H1 (cell line): ENCODE measurements around the gene CCDC107. TPM values are rescaled to one million over a fixed set of nuclear protein-coding genes. Genes with fewer than 3 reads are reported as not detected.

Experiments used
- CTCF ChIA-PET: fragments of 300-600 bp; sonication (Branson Sonifier 250); formaldehyde crosslinking; loops from one replicate; lab custom pipeline; 2021; ENCODE audit not compliant: partially characterized antibody; lab: Charles Lee
- POLR2A ChIA-PET: fragments of 300-600 bp; sonication (Branson Sonifier 250); formaldehyde crosslinking; loops from one replicate; lab custom pipeline; 2021; ENCODE audit warnings: inconsistent platforms; ENCODE audit not compliant: partially characterized antibody; lab: Charles Lee
- DNase-seq, 2 experiments: peaks; one replicate each; pipeline versions ENCODE4 v3.0.0 to v3.0.0-alpha.2; 2010 to 2022; ENCODE audit warnings: low spot score in 2 of 2, low read depth in 1 of 2, mixed read lengths in 1 of 2
- FAIRE-seq: peaks from 2 replicates; lab custom pipeline; 2011; peaks lifted over from hg19 to GRCh38; lab: Jason Lieb, UNC
- H2AFZ ChIP-seq: 2 replicates; pipeline ENCODE4 v1.8.1; 2012; ENCODE audit warnings: low read length, inconsistent platforms
- H2AK5ac ChIP-seq: 2 replicates; pipeline ENCODE4 v1.6.1; 2013; ENCODE audit warnings: low read depth, low read length
- H2BK120ac ChIP-seq: replicated peaks from 2 replicates; pipeline ENCODE3; 2013; ENCODE audit warnings: low read depth, low read length, inconsistent platforms
- H2BK12ac ChIP-seq: 2 replicates; pipeline ENCODE4 v1.6.1; 2013; ENCODE audit warnings: low read depth, low read length
- H2BK15ac ChIP-seq: 2 replicates; pipeline ENCODE4 v1.6.1; 2013; ENCODE audit warnings: low read length
- H2BK20ac ChIP-seq: 2 replicates; pipeline ENCODE4 v1.6.1; 2013; ENCODE audit warnings: low read length
- H2BK5ac ChIP-seq: 2 replicates; pipeline ENCODE4 v1.6.1; 2013; ENCODE audit warnings: low read depth, low read length
- H3K14ac ChIP-seq: 2 replicates; pipeline ENCODE4 v1.6.1; 2013; ENCODE audit warnings: inconsistent platforms; ENCODE audit not compliant: insufficient read length
- H3K18ac ChIP-seq: 2 replicates; pipeline ENCODE4 v1.6.1; 2013; ENCODE audit warnings: low read length; ENCODE audit errors: extremely low read depth
- H3K23ac ChIP-seq: 2 replicates; pipeline ENCODE4 v1.6.1; 2013; ENCODE audit warnings: inconsistent platforms; ENCODE audit not compliant: insufficient read length
- H3K23me2 ChIP-seq: 2 replicates; pipeline ENCODE4 v1.6.1; 2013; ENCODE audit warnings: low read depth, low read length
- H3K27ac ChIP-seq: 2 replicates; pipeline ENCODE4 v1.6.1; 2011; ENCODE audit warnings: low read depth, low read length, inconsistent platforms
- H3K27me3 ChIP-seq, 4 experiments: replicated peaks in 1 of 4; 1 replicate in 1 of 4; 2 replicates in 3 of 4; pipeline versions ENCODE4 v1.6.1 to v1.8.1; 2011 to 2013; ENCODE audit warnings: low read length in 3 of 4, mild to moderate bottlenecking in 3 of 4, inconsistent platforms in 2 of 4, mixed read lengths in 2 of 4, moderate library complexity in 1 of 4; ENCODE audit not compliant: control insufficient read depth in 3 of 4, insufficient read depth in 3 of 4; ENCODE audit errors: extremely low read depth in 1 of 4
- H3K36me3 ChIP-seq, 4 experiments: 2 replicates each; pipeline versions ENCODE4 v1.6.1 to v1.8.1; 2011 to 2013; ENCODE audit warnings: mild to moderate bottlenecking in 4 of 4, low read length in 3 of 4, moderate library complexity in 2 of 4, control low read depth in 1 of 4, inconsistent platforms in 1 of 4; ENCODE audit not compliant: insufficient read depth in 4 of 4, control insufficient read depth in 2 of 4
- H3K4ac ChIP-seq: replicated peaks from 2 replicates; pipeline ENCODE3; 2013; ENCODE audit warnings: low read length, low read depth, mixed read lengths, inconsistent platforms; ENCODE audit not compliant: insufficient read length
- H3K4me1 ChIP-seq, 4 experiments: replicated peaks in 1 of 4; 1 replicate in 1 of 4; 2 replicates in 3 of 4; pipeline versions ENCODE4 v1.6.1 to v1.8.1; 2011 to 2013; ENCODE audit warnings: low read length in 3 of 4, inconsistent platforms in 2 of 4, mixed read lengths in 1 of 4; ENCODE audit not compliant: insufficient read depth in 4 of 4, control insufficient read depth in 3 of 4
- H3K4me2 ChIP-seq, 2 experiments: 2 replicates each; pipeline versions ENCODE4 v1.6.1 to v1.8.1; 2011 to 2013; ENCODE audit warnings: low read depth in 2 of 2, low read length in 2 of 2, control low read depth in 1 of 2, inconsistent platforms in 1 of 2, mild to moderate bottlenecking in 1 of 2; ENCODE audit not compliant: insufficient read depth in 1 of 2
- H3K4me3 ChIP-seq, 4 experiments: fragments of 200-600, 300-600 bp in 1 of 4; sonication (generic), shearing (Covaris generic), sonication (Bioruptor Twin) in 1 of 4; 2 replicates each; pipeline versions ENCODE4 v1.5.1 to v1.8.1; 2011 to 2016; ENCODE audit warnings: low read length in 4 of 4, low read depth in 3 of 4, control low read depth in 2 of 4, inconsistent platforms in 2 of 4, mild to moderate bottlenecking in 2 of 4, mixed read lengths in 1 of 4, moderate library complexity in 1 of 4; ENCODE audit not compliant: insufficient read depth in 2 of 4; ENCODE audit errors: extremely low read depth in 1 of 4
- H3K56ac ChIP-seq: replicated peaks from 2 replicates; pipeline ENCODE3; 2013; ENCODE audit warnings: low read depth, mild to moderate bottlenecking, mixed read lengths, low read length, inconsistent platforms; ENCODE audit not compliant: insufficient read length
- H3K79me1 ChIP-seq: 2 replicates; pipeline ENCODE4 v1.6.1; 2013; ENCODE audit warnings: low read depth, low read length, control low read depth
- H3K79me2 ChIP-seq, 2 experiments: 2 replicates each; pipeline versions ENCODE4 v1.6.1 to v1.8.1; 2012 to 2013; ENCODE audit warnings: low read length in 2 of 2, mild to moderate bottlenecking in 2 of 2, inconsistent platforms in 1 of 2; ENCODE audit not compliant: insufficient read depth in 2 of 2, control insufficient read depth in 1 of 2
- H3K9ac ChIP-seq, 4 experiments: replicated peaks in 1 of 4; 1 replicate in 1 of 4; 2 replicates in 3 of 4; pipeline versions ENCODE4 v1.6.1 to v1.8.1; 2011 to 2013; ENCODE audit warnings: low read depth in 3 of 4, low read length in 3 of 4, control low read depth in 2 of 4, mild to moderate bottlenecking in 2 of 4, moderate library complexity in 2 of 4, inconsistent platforms in 1 of 4; ENCODE audit errors: extremely low read depth in 1 of 4
- H3K9me3 ChIP-seq, 2 experiments: 2 replicates each; pipeline versions ENCODE4 v1.6.1 to v1.8.1; 2012 to 2013; ENCODE audit warnings: mild to moderate bottlenecking in 2 of 2, moderate library complexity in 2 of 2, control low read depth in 1 of 2, inconsistent platforms in 1 of 2, low read depth in 1 of 2, low read length in 1 of 2, mixed read lengths in 1 of 2; ENCODE audit not compliant: insufficient read depth in 2 of 2
- H4K20me1 ChIP-seq, 2 experiments: replicated peaks in 1 of 2; 2 replicates each; pipeline versions ENCODE3 to v1.8.1; 2011 to 2013; ENCODE audit warnings: inconsistent platforms in 2 of 2, low read length in 2 of 2, mild to moderate bottlenecking in 1 of 2; ENCODE audit not compliant: insufficient read depth in 2 of 2, control insufficient read depth in 1 of 2
- H4K5ac ChIP-seq: 2 replicates; pipeline ENCODE4 v1.6.1; 2013; ENCODE audit warnings: low read length, low read depth, mixed read lengths, inconsistent platforms; ENCODE audit not compliant: insufficient read length
- H4K8ac ChIP-seq: 2 replicates; pipeline ENCODE4 v1.8.0; 2013; ENCODE audit warnings: mild to moderate bottlenecking, moderate library complexity, low read length, inconsistent platforms; ENCODE audit not compliant: insufficient read depth; ENCODE audit errors: extremely low read depth
- H4K91ac ChIP-seq: replicated peaks from 2 replicates; pipeline ENCODE3; 2013; ENCODE audit warnings: low read length, mixed read lengths, inconsistent platforms; ENCODE audit not compliant: insufficient read length
- CBX5 ChIP-seq: fragments of 300-800, 300-1000 bp; sonication (generic); IDR thresholded peaks from 2 replicates; pipeline ENCODE4 v1.7.1; 2016; ENCODE audit warnings: antibody characterized with exemption, low read length, low read depth
- CHD2 ChIP-seq: IDR thresholded peaks from 2 replicates; pipeline ENCODE4 v1.6.1; 2012; ENCODE audit warnings: low read length, improper control_type of control experiment
- CTCF ChIP-seq, 3 experiments: IDR thresholded peaks; 1 replicate in 2 of 3; 2 replicates in 1 of 3; pipeline versions ENCODE4 v1.5.1 to v1.6.1; 2011; ENCODE audit warnings: low read length in 3 of 3, mild to moderate bottlenecking in 3 of 3, inconsistent platforms in 2 of 3, low read depth in 1 of 3, moderate library complexity in 1 of 3; ENCODE audit not compliant: insufficient read depth in 1 of 3; ENCODE audit errors: control extremely low read depth in 1 of 3
- GABPA ChIP-seq: IDR thresholded peaks from 2 replicates; pipeline ENCODE4 v1.6.1; 2011; ENCODE audit warnings: mild to moderate bottlenecking, low read length, moderate library complexity, borderline replicate concordance; ENCODE audit not compliant: insufficient read depth
- GTF2F1 ChIP-seq: IDR thresholded peaks from 2 replicates; pipeline ENCODE4 v1.6.1; 2012; ENCODE audit warnings: low read depth, low read length, improper control_type of control experiment, borderline replicate concordance
- KDM4A ChIP-seq: IDR thresholded peaks from one replicate; pipeline ENCODE4 v1.7.1; 2012; ENCODE audit warnings: low read depth, mild to moderate bottlenecking, moderate library complexity, low read length, inconsistent platforms; ENCODE audit not compliant: severe bottlenecking
- POLR2AphosphoS5 ChIP-seq: IDR thresholded peaks from 2 replicates; pipeline ENCODE4 v1.6.1; 2011; ENCODE audit warnings: low read depth, low read length
- SIN3A ChIP-seq, 2 experiments: IDR thresholded peaks in 1 of 2; conservative IDR thresholded peaks in 1 of 2; 2 replicates each; pipeline ENCODE4 v1.6.1; 2011 to 2012; ENCODE audit warnings: low read length in 2 of 2, improper control_type of control experiment in 1 of 2, low read depth in 1 of 2, mild to moderate bottlenecking in 1 of 2
- SP1 ChIP-seq: IDR thresholded peaks from 2 replicates; pipeline ENCODE4 v1.6.1; 2011; ENCODE audit warnings: low read depth, low read length
- SP2 ChIP-seq: IDR thresholded peaks from 2 replicates; pipeline ENCODE4 v1.6.1; 2012; ENCODE audit warnings: mild to moderate bottlenecking, low read length, inconsistent platforms
- TCF12 ChIP-seq: IDR thresholded peaks from 2 replicates; pipeline ENCODE4 v1.6.1; 2011; ENCODE audit warnings: low read depth, mild to moderate bottlenecking, low read length
- WGBS, 2 experiments: shearing (Covaris generic) in 1 of 2; methylation state at CpG; one replicate each; pipeline versions ENCODE4 v1.1.6 to v1.1.7; 2013 to 2015; ENCODE audit warnings: low lambda C conversion rate in 2 of 2, mixed read lengths in 2 of 2, inconsistent platforms in 1 of 2, low coverage in 1 of 2, missing lambda C conversion rate in 1 of 2; ENCODE audit not compliant: insufficient replicate concordance in 2 of 2, insufficient coverage in 1 of 2, insufficient read length in 1 of 2; ENCODE audit errors: extremely low coverage in 1 of 2, missing lambda C conversion rate in 1 of 2; 5-methylcytosine and 5-hydroxymethylcytosine counted together
- polyA plus RNA-seq, 7 experiments: library from polyadenylated mRNA; depleted of rRNA in 3 of 7; stranded (reverse) in 5 of 7; unstranded in 2 of 7; fragments of >200 nt in 5 of 7; fragments of 200-250 nt in 2 of 7; gene quantifications; 1 replicate in 5 of 7; 2 replicates in 1 of 7; 4 replicates in 1 of 7; pipeline versions ENCODE4 v1.2.1 to v1.2.3, GENCODE V29; 2011 to 2013; ENCODE audit warnings: missing spikeins in 2 of 7, mixed read lengths in 2 of 7
- total RNA-seq: library from RNA; stranded (reverse); fragmentation: NEBNext Ultra II Directional; extraction: Animal tissue kit (Norgen Biotek cat#: 25700); gene quantifications from 2 replicates; pipeline ENCODE4 v1.2.1, GENCODE V29; 2021

Gene CCDC107
- total and polyA plus RNA-seq, 2 of the 8 experiments (the other 6 are each of a cell fraction or from before 2014, with no cell fraction given): 8.2 to 9.0 TPM

GRCh38 chr9:35666549-35666948 lies 8.5 kb downstream of the CCDC107 start:
- no peak overlapping the region for H2AFZ ChIP-seq
- no peak overlapping the region for H4K8ac ChIP-seq
- no peaks in the 10 kb centered on the region for H3K9me3 ChIP-seq
- H4K20me1 ChIP-seq: peaks cover 0 to 2% of the 10 kb centered on the region in 2 experiments
- no peak overlapping the region for H2BK20ac ChIP-seq
- no peak overlapping the region for H3K4ac ChIP-seq
- WGBS, 2 experiments: 95% methylated on average over 5 of the region's 5 CpGs; no CpG with 5 or more reads in 1 of the 2 experiments
- CTCF ChIA-PET: interaction anchor here (0.9 to 15.9 kb wide), 7 partner anchors 9 to 63 kb away, joined by 3 to 347 read pairs (median 90); partner anchors contain the start of genes CCDC107, CREB3, RMRP and SIT1
- no peak overlapping the region for H3K4me2 ChIP-seq
- H2BK5ac ChIP-seq: no peak overlapping the region
- peaks cover 5 to 19% (median 11%) of the 10 kb centered on the region in 4 experiments for H3K36me3 ChIP-seq
- no peak overlapping the region for H3K9ac ChIP-seq
- peaks cover 2% of the 10 kb centered on the region; the same call in 1 of the 2 replicates for H3K79me1 ChIP-seq
- H3K18ac ChIP-seq: no peak overlapping the region
- no peak overlapping the region for H3K23ac ChIP-seq
- no peak overlapping the region for H2BK120ac ChIP-seq
- H3K23me2 ChIP-seq: peaks cover 4% of the 10 kb centered on the region; the same call in 1 of the 2 replicates
- peak overlapping the region; percentile 77; the same call in 1 of the 2 replicates for H2AK5ac ChIP-seq
- H3K14ac ChIP-seq: no peak overlapping the region
- H3K56ac ChIP-seq: no peak overlapping the region
- no peak overlapping the region for H4K5ac ChIP-seq
- POLR2A ChIA-PET: interaction anchor here (0.8 to 6.6 kb wide), 5 partner anchors 9 to 94 kb away, joined by 3 to 65 read pairs (median 24); partner anchors contain the start of genes CA9 and TPM2
- H2BK15ac ChIP-seq: peak overlapping the region; percentile 25; the same call in 1 of the 2 replicates
- DNase-seq: no peak
- FAIRE-seq: no peak
- H3K27ac ChIP-seq: no peak overlapping the region
- H3K79me2 ChIP-seq: no peaks in the 10 kb centered on the region; a peak in 1 of 4 replicates
- no peak overlapping the region for H2BK12ac ChIP-seq
- no peak overlapping the region for H4K91ac ChIP-seq
- no peak overlapping the region for H3K4me3 ChIP-seq
- H3K27me3 ChIP-seq: no peaks in the 10 kb centered on the region
- H3K4me1 ChIP-seq: peaks cover 0 to 5% (median 1%) of the 10 kb centered on the region in 4 experiments; a peak in 5 of 7 replicates
- no peak for TF ChIP-seq POLR2AphosphoS5
- no peak for TF ChIP-seq SP1
- TF ChIP-seq KDM4A: no peak
- no peak for TF ChIP-seq TCF12
- TF ChIP-seq SIN3A (conservative IDR thresholded peaks at IDR 0.05 in 1 of 2, IDR thresholded peaks at IDR 0.05 in 1 of 2; ENCODE audit: low read depth in 1 of 2, low read length in 2 of 2): no peak
- no peak for TF ChIP-seq CHD2
- no peak for TF ChIP-seq CTCF (IDR thresholded peaks at IDR 0.05; ENCODE audit: control extremely low read depth in 1 of 3, insufficient read depth in 1 of 3, low read depth in 1 of 3, low read length in 3 of 3)
- no peak for TF ChIP-seq GABPA
- no peak for TF ChIP-seq SP2
- no peak for TF ChIP-seq CBX5
- no peak for TF ChIP-seq GTF2F1
